ENCODE measurements around the gene TNNI3K.

Gene TNNI3K

GRCh38 chr1:74485622-74486021 lies 250.4 kb downstream of the TNNI3K start:
- Histone ChIP-seq H3K27ac (no peak overlapping the region), H3K4me3 (ENCODE audit: low read depth, low read length) (no peak overlapping the region), H3K9me3 (ENCODE audit: severe bottlenecking) (no peaks in the 10 kb centered on the region), H3K36me3 (no peaks in the 10 kb centered on the region), H3K27me3 (ENCODE audit: insufficient read depth, low read depth, severe bottlenecking) (no peaks in the 10 kb centered on the region)
- no peak for TF ChIP-seq CTCF (IDR thresholded peaks at IDR 0.05; ENCODE audit: low read depth, low read length)
- DNase-seq, result no peak

GRCh38 chr1:74486036-74486435 lies 250.8 kb downstream of the TNNI3K start:
- no peak for DNase-seq
- Histone ChIP-seq H3K9me3 (ENCODE audit: severe bottlenecking) (no peaks in the 10 kb centered on the region), H3K27me3 (ENCODE audit: insufficient read depth, low read depth, severe bottlenecking) (no peaks in the 10 kb centered on the region), H3K27ac (no peak overlapping the region), H3K4me3 (ENCODE audit: low read depth, low read length) (no peak overlapping the region), H3K36me3 (no peaks in the 10 kb centered on the region)
- no peak for TF ChIP-seq CTCF (IDR thresholded peaks at IDR 0.05; ENCODE audit: low read depth, low read length)

GRCh38 chr1:74496669-74497068 lies 261.5 kb downstream of the TNNI3K start:
- no peak for DNase-seq
- H3K9me3 ChIP-seq (ENCODE audit: severe bottlenecking), result no peaks in the 10 kb centered on the region
- no peak overlapping the region for H3K27ac ChIP-seq
- no peaks in the 10 kb centered on the region for H3K36me3 ChIP-seq
- no peak overlapping the region for H3K4me3 ChIP-seq (ENCODE audit: low read depth, low read length)
- H3K27me3 ChIP-seq (ENCODE audit: insufficient read depth, low read depth, severe bottlenecking), result no peaks in the 10 kb centered on the region
- no peak for TF ChIP-seq CTCF (IDR thresholded peaks at IDR 0.05; ENCODE audit: low read depth, low read length)

- TF ChIP-seq CTCF (IDR thresholded peaks at IDR 0.05; ENCODE audit: low read depth, low read length), result no peak
- H3K4me3 ChIP-seq (ENCODE audit: low read depth, low read length), result no peak overlapping the region
- no peak for DNase-seq
Observed at GRCh38 chr1:74498901-74499300, 263.7 kb downstream of the TNNI3K start.

GRCh38 chr1:74502432-74502831 lies 267.2 kb downstream of the TNNI3K start:
- Histone ChIP-seq H3K27ac (no peak overlapping the region), H3K36me3 (no peaks in the 10 kb centered on the region), H3K9me3 (ENCODE audit: severe bottlenecking) (no peaks in the 10 kb centered on the region), H3K27me3 (ENCODE audit: insufficient read depth, low read depth, severe bottlenecking) (no peaks in the 10 kb centered on the region), H3K4me3 (ENCODE audit: low read depth, low read length) (no peak overlapping the region)
- no peak for DNase-seq
- TF ChIP-seq CTCF (IDR thresholded peaks at IDR 0.05; ENCODE audit: low read depth, low read length), result no peak

More at GRCh38 chr1:74498901-74499300, 263.7 kb downstream of the TNNI3K start:
- Histone ChIP-seq H3K9me3 (ENCODE audit: severe bottlenecking) (no peaks in the 10 kb centered on the region), H3K27me3 (ENCODE audit: insufficient read depth, low read depth, severe bottlenecking) (no peaks in the 10 kb centered on the region), H3K36me3 (no peaks in the 10 kb centered on the region), H3K27ac (no peak overlapping the region)

GRCh38 chr1:74502858-74503257 lies 267.7 kb downstream of the TNNI3K start:
- no peaks in the 10 kb centered on the region for H3K36me3 ChIP-seq
- H3K9me3 ChIP-seq (ENCODE audit: severe bottlenecking), result no peaks in the 10 kb centered on the region
- no peak overlapping the region for H3K27ac ChIP-seq
- no peaks in the 10 kb centered on the region for H3K27me3 ChIP-seq (ENCODE audit: insufficient read depth, low read depth, severe bottlenecking)
- TF ChIP-seq CTCF (IDR thresholded peaks at IDR 0.05; ENCODE audit: low read depth, low read length), result no peak
- no peak overlapping the region for H3K4me3 ChIP-seq (ENCODE audit: low read depth, low read length)
- DNase-seq, result no peak

Measured in WERI-Rb-1 (cell line).